ENCODE results near the gene GRID2.

GRID2 gene

GRCh38 chr4:92953462-92953861 is 649.7 kb downstream of the GRID2 start:
- H3K9me3 Mint-ChIP-seq: peaks cover 10% of the 10 kb centered on the region
- no peaks in the 10 kb centered on the region for H3K36me3 Mint-ChIP-seq
- H3K27ac Mint-ChIP-seq: no peak overlapping the region
- H3K4me1 Mint-ChIP-seq: no peaks in the 10 kb centered on the region
- no peak overlapping the region for H3K4me3 Mint-ChIP-seq
- H3K27me3 Mint-ChIP-seq: no peaks in the 10 kb centered on the region
- ATAC-seq: no peak

GRCh38 chr4:92961881-92962280 is 658.1 kb downstream of the GRID2 start:
- ATAC-seq: no peak
- Mint-ChIP-seq H3K36me3 (no peaks in the 10 kb centered on the region), H3K27me3 (no peaks in the 10 kb centered on the region), H3K4me3 (no peak overlapping the region), H3K9me3 (peaks cover 11% of the 10 kb centered on the region), H3K4me1 (no peaks in the 10 kb centered on the region), H3K27ac (no peak overlapping the region)

- Mint-ChIP-seq H3K36me3 (no peaks in the 10 kb centered on the region), H3K9me3 (peaks cover 7% of the 10 kb centered on the region), H3K27me3 (no peaks in the 10 kb centered on the region), H3K4me3 (no peak overlapping the region), H3K27ac (no peak overlapping the region), H3K4me1 (no peaks in the 10 kb centered on the region)
- no peak for ATAC-seq
These were observed 659.1 kb downstream of the GRID2 start for GRCh38 chr4:92962831-92963230.

- no peak overlapping the region for H3K27ac Mint-ChIP-seq
- no peaks in the 10 kb centered on the region for H3K4me1 Mint-ChIP-seq
- no peak overlapping the region for H3K4me3 Mint-ChIP-seq
- H3K27me3 Mint-ChIP-seq: no peaks in the 10 kb centered on the region
- peaks cover 3% of the 10 kb centered on the region for H3K9me3 Mint-ChIP-seq
- H3K36me3 Mint-ChIP-seq: no peaks in the 10 kb centered on the region
- no peak for ATAC-seq
These were observed 664.8 kb downstream of the GRID2 start for GRCh38 chr4:92968556-92968955.

- no peak for ATAC-seq
- no peak overlapping the region for H3K27ac Mint-ChIP-seq
- no peaks in the 10 kb centered on the region for H3K27me3 Mint-ChIP-seq
- no peaks in the 10 kb centered on the region for H3K36me3 Mint-ChIP-seq
- no peak overlapping the region for H3K4me3 Mint-ChIP-seq
- H3K9me3 Mint-ChIP-seq: peaks cover 3% of the 10 kb centered on the region
- no peaks in the 10 kb centered on the region for H3K4me1 Mint-ChIP-seq
These were observed 665.2 kb downstream of the GRID2 start for GRCh38 chr4:92968996-92969395.

- peaks cover 3% of the 10 kb centered on the region for H3K9me3 Mint-ChIP-seq
- H3K36me3 Mint-ChIP-seq: no peaks in the 10 kb centered on the region
- H3K4me3 Mint-ChIP-seq: no peak overlapping the region
- ATAC-seq: no peak
- H3K27ac Mint-ChIP-seq: no peak overlapping the region
- no peaks in the 10 kb centered on the region for H3K27me3 Mint-ChIP-seq
- no peaks in the 10 kb centered on the region for H3K4me1 Mint-ChIP-seq
These were observed 666.0 kb downstream of the GRID2 start for GRCh38 chr4:92969650-92970379.

- H3K4me3 Mint-ChIP-seq: no peak overlapping the region
- no peaks in the 10 kb centered on the region for H3K4me1 Mint-ChIP-seq
These were observed 667.2 kb downstream of the GRID2 start for GRCh38 chr4:92970996-92971395.

GRCh38 chr4:92988301-92988700 is 684.5 kb downstream of the GRID2 start:
- Mint-ChIP-seq H3K27me3 (no peaks in the 10 kb centered on the region), H3K4me3 (no peak overlapping the region), H3K36me3 (no peaks in the 10 kb centered on the region), H3K27ac (no peak overlapping the region), H3K9me3 (peaks cover 3% of the 10 kb centered on the region), H3K4me1 (no peaks in the 10 kb centered on the region)
- ATAC-seq: no peak

More at GRCh38 chr4:92970996-92971395, 667.2 kb downstream of the GRID2 start:
- Mint-ChIP-seq H3K9me3 (peaks cover 3% of the 10 kb centered on the region), H3K36me3 (no peaks in the 10 kb centered on the region), H3K27me3 (no peaks in the 10 kb centered on the region), H3K27ac (no peak overlapping the region)
- ATAC-seq: no peak

GRCh38 chr4:92992758-92993157 is 689.0 kb downstream of the GRID2 start:
- no peak for ATAC-seq
- Mint-ChIP-seq H3K4me1 (no peaks in the 10 kb centered on the region), H3K27ac (no peak overlapping the region), H3K27me3 (no peaks in the 10 kb centered on the region), H3K4me3 (no peak overlapping the region), H3K36me3 (no peaks in the 10 kb centered on the region), H3K9me3 (no peaks in the 10 kb centered on the region)

GRCh38 chr4:92994727-92995126 is 691.0 kb downstream of the GRID2 start:
- Mint-ChIP-seq H3K27ac (no peak overlapping the region), H3K9me3 (no peaks in the 10 kb centered on the region), H3K4me1 (no peaks in the 10 kb centered on the region), H3K27me3 (no peaks in the 10 kb centered on the region), H3K4me3 (no peak overlapping the region), H3K36me3 (no peaks in the 10 kb centered on the region)
- ATAC-seq: no peak

GRCh38 chr4:92996533-92996932 is 692.8 kb downstream of the GRID2 start:
- H3K36me3 Mint-ChIP-seq: no peaks in the 10 kb centered on the region
- no peaks in the 10 kb centered on the region for H3K27me3 Mint-ChIP-seq
- ATAC-seq: no peak
- H3K4me3 Mint-ChIP-seq: no peak overlapping the region
- no peaks in the 10 kb centered on the region for H3K9me3 Mint-ChIP-seq
- no peaks in the 10 kb centered on the region for H3K4me1 Mint-ChIP-seq
- no peak overlapping the region for H3K27ac Mint-ChIP-seq

GRCh38 chr4:93000910-93001309 is 697.1 kb downstream of the GRID2 start:
- H3K27me3 Mint-ChIP-seq: no peaks in the 10 kb centered on the region
- no peak for ATAC-seq
- H3K4me1 Mint-ChIP-seq: no peaks in the 10 kb centered on the region
- no peaks in the 10 kb centered on the region for H3K36me3 Mint-ChIP-seq
- no peaks in the 10 kb centered on the region for H3K9me3 Mint-ChIP-seq
- no peak overlapping the region for H3K4me3 Mint-ChIP-seq
- H3K27ac Mint-ChIP-seq: no peak overlapping the region

- H3K36me3 Mint-ChIP-seq: no peaks in the 10 kb centered on the region
- H3K27me3 Mint-ChIP-seq: no peaks in the 10 kb centered on the region
- H3K4me1 Mint-ChIP-seq: no peaks in the 10 kb centered on the region
- no peak overlapping the region for H3K27ac Mint-ChIP-seq
- H3K4me3 Mint-ChIP-seq: no peak overlapping the region
- no peaks in the 10 kb centered on the region for H3K9me3 Mint-ChIP-seq
- ATAC-seq: no peak
These were observed 698.5 kb downstream of the GRID2 start for GRCh38 chr4:93002240-93002639.

GRCh38 chr4:93016350-93016749 is 712.6 kb downstream of the GRID2 start:
- H3K4me1 Mint-ChIP-seq: no peaks in the 10 kb centered on the region
- ATAC-seq: no peak
- no peaks in the 10 kb centered on the region for H3K36me3 Mint-ChIP-seq
- H3K9me3 Mint-ChIP-seq: peaks cover 3% of the 10 kb centered on the region
- no peak overlapping the region for H3K27ac Mint-ChIP-seq
- H3K4me3 Mint-ChIP-seq: no peak overlapping the region
- H3K27me3 Mint-ChIP-seq: no peaks in the 10 kb centered on the region

- Mint-ChIP-seq H3K27me3 (no peaks in the 10 kb centered on the region), H3K27ac (no peak overlapping the region), H3K4me1 (no peaks in the 10 kb centered on the region), H3K36me3 (no peaks in the 10 kb centered on the region), H3K9me3 (peaks cover 3% of the 10 kb centered on the region), H3K4me3 (no peak overlapping the region)
- no peak for ATAC-seq
These were observed 714.5 kb downstream of the GRID2 start for GRCh38 chr4:93018243-93018642.

- no peak overlapping the region for H3K4me3 Mint-ChIP-seq
- no peaks in the 10 kb centered on the region for H3K36me3 Mint-ChIP-seq
- H3K9me3 Mint-ChIP-seq: peaks cover 3% of the 10 kb centered on the region
- no peaks in the 10 kb centered on the region for H3K4me1 Mint-ChIP-seq
- no peak overlapping the region for H3K27ac Mint-ChIP-seq
- ATAC-seq: no peak
- no peaks in the 10 kb centered on the region for H3K27me3 Mint-ChIP-seq
These were observed 715.0 kb downstream of the GRID2 start for GRCh38 chr4:93018806-93019205.

Measured in stimulated activated memory B cell treated with anti-CD40 and anti-IgM and Interleukin-4, amounts not matched to agents 10 μg/mL and 1 μg/mL and 100 μg/mL, for 72 hours (primary cell).